ENCODE results near the gene PCBP3. TPM values are rescaled to one million over a fixed set of nuclear protein-coding genes. Genes with fewer than 3 reads are reported as not detected.

Gene PCBP3
- total and polyA plus RNA-seq, 5 experiments from 2014 or later = 0.47 to 2.3 (median 0.95) TPM; not detected in 1

DNA sequence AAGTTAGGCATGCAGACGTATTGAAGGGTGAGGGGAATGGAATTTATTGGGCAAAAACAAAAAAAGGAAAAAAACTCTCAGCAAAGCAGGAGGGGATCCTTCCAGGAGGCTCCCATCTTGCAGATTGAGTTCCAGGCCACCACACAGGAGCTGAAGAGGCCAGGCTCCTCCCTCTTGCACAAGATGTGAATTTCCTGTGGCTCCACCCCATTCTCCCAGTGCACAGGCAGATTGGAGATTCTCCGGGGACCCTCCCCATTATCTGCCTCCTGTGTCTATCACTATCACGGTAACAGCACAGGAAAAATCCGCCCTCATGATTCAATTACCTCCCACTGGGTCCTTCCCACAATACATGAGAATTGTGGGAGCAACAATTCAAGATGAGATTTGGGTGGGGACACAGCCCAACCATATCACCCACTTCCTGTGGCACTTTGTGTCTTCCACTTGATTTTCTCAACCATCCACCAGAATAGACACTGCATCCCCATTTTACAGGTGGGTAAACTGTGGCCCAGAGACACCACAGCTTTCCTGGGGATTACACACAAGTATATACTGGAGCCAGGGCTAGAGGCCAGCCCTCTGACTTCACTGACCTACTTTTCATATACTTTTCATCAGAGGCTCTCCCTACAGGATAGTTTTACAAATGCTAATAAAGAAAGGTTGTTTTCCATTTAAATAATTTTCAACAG is 319.2 kb downstream of the PCBP3 start:
- ATAC-seq (no peak), DNase-seq (no peak)
- POLR2A ChIA-PET = no interaction called here
- peaks cover 0 to 38% (median 11%) of the 10 kb centered on the region in 9 donors for H3K9me3 Mint-ChIP-seq
- H3K27me3 Mint-ChIP-seq = peaks cover 0 to 37% (median 8%) of the 10 kb centered on the region in 5 donors
- H3K27ac Mint-ChIP-seq = no peak overlapping the region
- H3K4me3 Mint-ChIP-seq = no peak overlapping the region
- peaks cover 0 to 9% (median 8%) of the 10 kb centered on the region in 3 donors for H3K36me3 Mint-ChIP-seq
- peaks cover 0 to 4% (median 2%) of the 10 kb centered on the region in 4 donors for H3K4me1 Mint-ChIP-seq

DNA sequence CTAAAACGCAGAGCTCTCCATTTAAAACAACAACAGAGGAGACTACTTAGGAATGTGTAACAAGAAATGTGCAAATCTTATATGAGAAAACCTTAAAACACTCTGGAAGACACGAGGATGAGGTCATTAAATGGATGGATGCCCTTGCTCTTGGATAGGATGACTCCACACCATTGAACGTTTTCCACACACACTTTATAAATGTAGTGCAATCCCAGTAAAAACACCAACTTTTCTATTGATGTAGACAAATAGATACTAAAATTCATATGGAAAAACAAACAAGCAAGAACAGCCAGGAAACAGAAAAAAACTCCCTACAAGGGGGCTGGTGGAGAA is 319.7 kb downstream of the PCBP3 start:
- Mint-ChIP-seq H3K4me3 (no peak overlapping the region), H3K27ac (no peak overlapping the region), H3K27me3 (peaks cover 0 to 32% (median 8%) of the 10 kb centered on the region in 5 donors), H3K36me3 (peaks cover 0 to 9% (median 8%) of the 10 kb centered on the region in 3 donors), H3K9me3 (peaks cover 0 to 38% (median 11%) of the 10 kb centered on the region in 9 donors), H3K4me1 (peaks cover 0 to 2% (median 1%) of the 10 kb centered on the region in 4 donors)
- POLR2A ChIA-PET = no interaction called here
- DNase-seq = no peak
- ATAC-seq = no peak

DNA sequence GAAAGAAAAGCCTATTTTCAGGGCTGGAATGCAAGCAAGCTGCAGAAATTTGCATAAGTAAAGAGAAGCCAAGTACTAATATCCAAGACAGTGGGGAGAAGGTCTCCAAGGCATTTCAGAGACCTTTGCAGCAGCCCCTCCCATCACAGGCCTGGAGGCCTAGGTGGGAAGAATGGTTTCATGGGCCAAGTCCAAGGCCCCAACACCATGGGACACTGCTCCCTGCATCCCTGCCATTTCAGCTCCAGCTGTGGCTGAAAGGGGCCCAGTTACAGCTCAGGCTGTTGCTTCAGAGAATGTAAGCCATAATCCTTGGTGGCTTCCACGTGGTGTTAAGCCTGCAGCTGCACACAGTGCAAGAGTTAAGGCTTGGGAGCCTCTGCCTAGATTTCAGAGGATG is 321.1 kb downstream of the PCBP3 start:
- Mint-ChIP-seq H3K4me1 (peaks cover 0 to 2% (median under 1%) of the 10 kb centered on the region in 4 donors), H3K9me3 (peaks cover 0 to 38% (median 11%) of the 10 kb centered on the region in 9 donors)
- DNase-seq = no peak

DNA sequence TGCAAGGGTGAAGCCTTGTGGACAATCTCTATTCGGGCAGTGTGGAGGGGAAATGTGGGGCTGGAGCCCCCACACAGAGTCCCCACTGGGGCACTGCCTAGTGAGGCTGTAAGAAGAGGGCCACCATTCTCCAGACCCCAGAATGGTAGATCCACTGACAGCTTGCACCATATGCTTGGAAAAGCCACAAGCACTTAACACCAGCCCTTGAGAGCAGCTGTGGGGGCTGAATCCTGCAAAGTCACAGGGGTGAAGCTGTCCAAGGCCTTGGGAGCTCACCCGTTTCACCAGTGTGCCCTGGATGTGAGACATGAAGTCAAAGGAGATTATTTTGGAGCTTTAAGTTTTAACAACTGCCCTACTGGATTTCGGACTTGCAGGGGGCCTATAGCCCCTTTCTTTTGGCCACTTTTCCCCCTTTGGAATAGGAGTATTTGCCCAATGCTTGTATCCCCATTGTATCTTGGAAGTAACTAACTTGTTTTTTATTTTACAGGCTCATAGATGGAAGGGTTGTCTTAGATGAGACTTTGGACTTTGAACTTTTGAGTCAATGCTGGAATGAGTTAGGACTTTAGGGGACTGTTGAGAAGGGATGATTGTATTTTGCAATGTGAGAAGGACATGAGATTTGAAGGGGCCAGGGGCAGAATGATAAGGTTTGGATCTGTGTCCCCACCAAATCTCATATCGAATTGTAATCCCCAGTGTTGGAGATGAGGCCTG is 321.7 kb downstream of the PCBP3 start:
- POLR2A ChIA-PET = no interaction called here
- no peak for DNase-seq
- H3K36me3 Mint-ChIP-seq = peaks cover 0 to 9% (median 8%) of the 10 kb centered on the region in 3 donors
- peaks cover 0 to 28% (median 3%) of the 10 kb centered on the region in 5 donors for H3K27me3 Mint-ChIP-seq
- H3K4me1 Mint-ChIP-seq = peaks cover 0 to 2% (median under 1%) of the 10 kb centered on the region in 4 donors
- peaks cover 0 to 38% (median 11%) of the 10 kb centered on the region in 9 donors for H3K9me3 Mint-ChIP-seq
- no peak overlapping the region for H3K27ac Mint-ChIP-seq
- ATAC-seq = no peak
- H3K4me3 Mint-ChIP-seq = no peak overlapping the region

More for the DNA sequence above, 321.1 kb downstream of the PCBP3 start:
- no peak for ATAC-seq
- H3K4me3 Mint-ChIP-seq = no peak overlapping the region
- H3K27ac Mint-ChIP-seq = no peak overlapping the region
- peaks cover 0 to 22% (median 3%) of the 10 kb centered on the region in 5 donors for H3K27me3 Mint-ChIP-seq
- H3K36me3 Mint-ChIP-seq = peaks cover 0 to 9% (median 8%) of the 10 kb centered on the region in 3 donors
- POLR2A ChIA-PET = no interaction called here

DNA sequence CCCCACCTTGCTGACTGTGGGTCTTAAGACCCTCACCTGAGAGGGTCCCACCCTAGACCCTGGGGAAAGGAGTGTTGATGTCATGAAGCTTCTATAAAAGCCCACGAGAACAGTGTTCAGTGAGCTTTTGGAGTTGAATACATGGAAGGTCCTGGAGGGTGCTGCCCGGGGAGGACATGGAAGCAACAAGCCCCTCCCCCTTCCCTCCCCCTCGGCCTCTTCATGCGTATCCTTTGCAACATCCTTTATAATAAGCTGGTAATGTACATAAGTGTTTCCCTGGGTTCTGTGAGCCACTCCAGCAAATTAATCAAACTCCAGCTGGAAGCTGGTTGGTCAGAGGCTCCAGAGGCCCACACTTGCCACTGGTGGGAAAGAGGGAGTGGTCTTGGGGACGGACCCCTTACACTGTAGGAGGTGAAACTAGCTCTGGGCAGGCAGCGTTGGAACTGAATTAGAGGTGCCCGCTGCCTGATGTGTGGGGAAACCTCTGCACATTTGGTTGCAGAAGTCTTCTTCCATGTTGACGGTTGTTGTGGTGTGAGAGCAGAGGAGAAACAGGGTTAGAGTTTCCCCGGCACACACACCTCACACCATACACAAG is 323.4 kb downstream of the PCBP3 start:
- Mint-ChIP-seq H3K4me1 (peaks cover 0 to 2% (median 0%) of the 10 kb centered on the region in 4 donors), H3K27ac (peak overlapping the region in 1 of 10 donors; percentile 57), H3K36me3 (peaks cover 0 to 8% (median 7%) of the 10 kb centered on the region in 3 donors), H3K27me3 (peaks cover 0 to 15% (median 0%) of the 10 kb centered on the region in 5 donors), H3K9me3 (peaks cover 0 to 25% (median 5%) of the 10 kb centered on the region in 9 donors), H3K4me3 (no peak overlapping the region)
- ATAC-seq = no peak
- POLR2A ChIA-PET = interaction anchor here (0.7 kb wide), 1 partner anchor 139 kb away, joined by 3 read pairs; no protein-coding TSS in a partner anchor
- no peak for DNase-seq

DNA sequence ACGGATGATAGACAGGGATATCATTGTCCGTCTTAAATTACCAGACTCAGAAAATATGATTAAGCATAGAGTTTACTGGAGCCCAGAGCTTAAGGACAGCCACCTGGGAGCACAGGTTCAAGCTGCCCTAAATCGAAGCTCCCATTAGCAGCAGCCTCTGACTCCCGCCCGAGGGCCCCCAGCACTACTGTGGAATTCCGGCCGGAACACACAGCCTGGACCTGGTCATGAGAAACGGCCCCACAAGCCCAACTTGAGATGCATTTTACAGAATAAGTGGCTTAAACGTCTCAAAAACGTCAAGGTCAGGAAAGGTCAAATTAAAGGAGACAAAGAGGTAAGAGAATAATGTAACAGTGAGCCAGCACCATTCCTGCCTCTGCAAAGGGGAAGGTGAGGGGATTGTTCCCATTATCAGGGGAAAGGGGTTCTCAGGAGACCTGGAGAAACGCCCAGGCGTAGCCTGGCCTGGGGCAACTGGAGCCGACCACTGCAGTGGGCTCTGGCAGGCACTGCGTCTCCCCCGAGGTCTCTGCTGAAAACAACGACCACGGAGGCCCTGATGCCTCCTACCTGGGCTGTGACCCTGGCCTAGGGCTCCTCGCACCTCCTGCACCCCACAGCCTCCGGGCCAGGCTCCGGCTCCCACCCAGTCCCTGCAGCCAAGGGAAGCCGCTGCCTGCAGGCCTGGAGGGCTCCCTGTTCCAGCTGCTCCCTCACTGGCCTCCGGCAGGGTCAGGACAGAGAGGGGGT is 326.6 kb downstream of the PCBP3 start:
- POLR2A ChIA-PET = interaction anchor here (1.0 to 2.1 kb wide), 2 partner anchors 129 kb away, joined by 3 to 10 read pairs; no protein-coding TSS in a partner anchor
- peak overlapping the region in 1 of 10 donors; percentile 66 for H3K27ac Mint-ChIP-seq
- H3K36me3 Mint-ChIP-seq = no peaks in the 10 kb centered on the region
- H3K27me3 Mint-ChIP-seq = peaks cover 0 to 17% (median 4%) of the 10 kb centered on the region in 5 donors
- ATAC-seq (no peak), DNase-seq (no peak)
- H3K9me3 Mint-ChIP-seq = peaks cover 0 to 4% (median 0%) of the 10 kb centered on the region in 9 donors
- H3K4me3 Mint-ChIP-seq = no peak overlapping the region
- H3K4me1 Mint-ChIP-seq = peaks cover 2 to 14% (median 9%) of the 10 kb centered on the region in 4 donors

DNA sequence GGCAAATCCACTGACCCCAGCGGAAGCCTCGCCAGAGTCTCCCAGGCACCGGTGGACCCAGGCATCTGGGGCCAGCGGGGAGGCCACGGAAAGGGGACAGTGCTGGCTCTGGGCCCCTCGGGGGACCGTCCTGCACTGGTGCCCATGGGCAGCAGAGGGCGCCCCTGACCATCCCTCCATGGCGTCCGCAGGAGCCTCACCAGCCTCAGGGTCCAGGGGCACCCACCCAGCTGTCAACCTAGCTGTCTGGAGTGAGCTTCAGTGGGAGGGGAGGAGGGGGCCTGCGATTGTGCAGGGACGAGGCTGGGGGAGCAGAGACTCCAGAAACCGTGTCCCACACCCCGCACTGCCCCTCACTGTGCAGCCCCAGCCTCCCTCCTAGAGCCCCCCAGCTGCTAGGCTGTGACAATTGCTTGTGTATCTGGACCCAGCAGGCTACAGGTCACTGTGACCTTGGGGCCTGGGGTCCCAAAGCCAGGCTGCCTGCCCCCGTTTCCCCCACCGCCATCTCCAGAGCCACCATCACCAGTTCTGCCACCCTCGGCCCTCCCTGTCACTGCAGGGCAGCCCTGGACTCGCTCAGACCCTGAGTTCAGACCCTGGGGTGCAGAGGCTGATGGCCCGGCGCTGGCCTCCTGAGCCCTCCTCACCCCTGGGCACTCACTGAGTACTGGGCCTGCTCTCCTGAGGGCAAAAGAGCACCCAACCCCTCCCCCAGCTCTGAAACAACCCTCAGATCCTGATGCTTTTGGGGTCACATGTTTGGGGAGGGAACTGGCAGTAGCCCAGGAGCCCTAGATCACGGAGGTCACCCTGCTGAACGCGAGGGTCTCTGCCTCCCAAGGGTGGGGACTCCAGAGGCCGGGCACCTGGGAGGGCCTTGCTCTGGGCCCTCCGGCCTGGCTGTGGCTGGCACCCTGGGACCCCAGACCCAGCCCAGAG is 327.4 kb downstream of the PCBP3 start:
- Mint-ChIP-seq H3K4me1 (peaks cover 2 to 20% (median 14%) of the 10 kb centered on the region in 4 donors), H3K4me3 (no peak overlapping the region), H3K27ac (no peak overlapping the region), H3K9me3 (peaks cover 0 to under 1% (median 0%) of the 10 kb centered on the region in 9 donors), H3K27me3 (peaks cover 0 to 25% (median 10%) of the 10 kb centered on the region in 5 donors), H3K36me3 (no peaks in the 10 kb centered on the region)
- DNase-seq (peak in 8 of 10 donors; percentile 27 to 58 (median 54)), ATAC-seq (peak; percentile 35 to 43)
- POLR2A ChIA-PET = interaction anchor here (0.6 to 2.1 kb wide), 2 partner anchors 128 to 281 kb away, joined by 5 to 10 read pairs; no protein-coding TSS in a partner anchor

DNA sequence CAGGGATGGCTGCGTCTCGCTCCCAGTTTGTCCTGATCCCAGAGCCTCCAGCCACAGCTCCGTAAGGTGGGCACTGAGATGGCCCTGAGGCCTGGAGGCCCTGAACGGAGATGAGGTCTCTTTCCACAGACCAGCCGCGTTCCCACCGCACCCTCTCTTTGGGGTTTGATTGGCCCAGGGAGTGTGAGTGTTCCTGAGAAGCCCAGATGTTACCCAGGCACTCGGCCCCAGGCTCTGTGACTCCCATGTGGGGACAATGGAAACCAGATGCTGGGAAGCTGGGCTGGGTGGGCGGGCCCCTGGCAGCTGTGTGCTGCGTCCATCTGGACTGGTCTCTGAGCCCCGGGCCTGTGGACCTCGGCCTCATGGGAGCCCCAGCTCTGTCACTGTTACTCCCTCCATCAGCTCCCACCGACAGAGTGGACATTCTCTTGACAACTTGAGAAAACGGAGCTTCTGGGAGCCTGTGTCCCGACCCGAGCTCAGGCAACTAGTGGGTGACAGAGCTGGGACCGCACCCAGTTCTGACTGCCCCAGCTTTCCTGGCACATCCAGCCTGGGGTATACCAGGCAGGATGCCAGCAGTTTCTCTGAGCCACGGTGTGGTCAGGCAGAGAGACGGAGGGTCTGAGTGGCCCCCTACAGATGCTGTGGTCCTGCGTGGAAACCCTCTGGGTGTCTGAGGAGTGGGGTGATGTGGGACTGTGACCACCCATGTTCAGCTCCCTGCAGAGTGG is 328.3 kb downstream of the PCBP3 start:
- POLR2A ChIA-PET = interaction anchor here (0.6 to 2.1 kb wide), 2 partner anchors 127 to 280 kb away, joined by 5 to 10 read pairs; no protein-coding TSS in a partner anchor
- Mint-ChIP-seq H3K36me3 (no peaks in the 10 kb centered on the region), H3K27me3 (peaks cover 0 to 29% (median 11%) of the 10 kb centered on the region in 5 donors), H3K9me3 (no peaks in the 10 kb centered on the region), H3K4me1 (peaks cover 2 to 20% (median 16%) of the 10 kb centered on the region in 4 donors), H3K27ac (no peak overlapping the region), H3K4me3 (peak overlapping the region in 1 of 10 donors; percentile 88)
- DNase-seq (no peak), ATAC-seq (no peak)

DNA sequence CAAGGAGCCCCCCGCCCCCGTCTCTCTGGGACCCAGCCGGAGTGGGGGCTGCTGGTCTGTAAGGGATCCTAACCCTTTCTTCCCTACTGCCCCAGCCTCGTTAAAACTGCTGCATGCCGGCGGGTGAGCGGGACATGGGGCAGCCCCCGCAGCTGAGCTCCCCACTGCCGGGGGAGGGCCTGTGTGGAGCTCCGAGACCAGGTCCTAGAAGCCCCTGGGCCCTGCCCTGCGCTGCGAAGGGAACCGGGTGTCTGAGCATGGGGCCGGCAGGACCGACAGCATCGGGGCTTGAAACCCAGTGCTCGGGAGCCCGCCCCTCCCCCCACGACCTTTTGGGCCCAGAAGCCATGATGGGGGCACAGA is 328.8 kb downstream of the PCBP3 start:
- POLR2A ChIA-PET = interaction anchor here (2.1 kb wide), 1 partner anchor 127 kb away, joined by 10 read pairs; no protein-coding TSS in a partner anchor
- H3K4me1 Mint-ChIP-seq = peaks cover 2 to 20% (median 16%) of the 10 kb centered on the region in 4 donors
- H3K9me3 Mint-ChIP-seq = no peaks in the 10 kb centered on the region
- ATAC-seq = no peak
- H3K4me3 Mint-ChIP-seq = peak overlapping the region in 2 of 10 donors; percentile 27 to 88
- H3K36me3 Mint-ChIP-seq = no peaks in the 10 kb centered on the region
- H3K27me3 Mint-ChIP-seq = peaks cover 0 to 29% (median 11%) of the 10 kb centered on the region in 5 donors
- DNase-seq = no peak
- no peak overlapping the region for H3K27ac Mint-ChIP-seq

DNA sequence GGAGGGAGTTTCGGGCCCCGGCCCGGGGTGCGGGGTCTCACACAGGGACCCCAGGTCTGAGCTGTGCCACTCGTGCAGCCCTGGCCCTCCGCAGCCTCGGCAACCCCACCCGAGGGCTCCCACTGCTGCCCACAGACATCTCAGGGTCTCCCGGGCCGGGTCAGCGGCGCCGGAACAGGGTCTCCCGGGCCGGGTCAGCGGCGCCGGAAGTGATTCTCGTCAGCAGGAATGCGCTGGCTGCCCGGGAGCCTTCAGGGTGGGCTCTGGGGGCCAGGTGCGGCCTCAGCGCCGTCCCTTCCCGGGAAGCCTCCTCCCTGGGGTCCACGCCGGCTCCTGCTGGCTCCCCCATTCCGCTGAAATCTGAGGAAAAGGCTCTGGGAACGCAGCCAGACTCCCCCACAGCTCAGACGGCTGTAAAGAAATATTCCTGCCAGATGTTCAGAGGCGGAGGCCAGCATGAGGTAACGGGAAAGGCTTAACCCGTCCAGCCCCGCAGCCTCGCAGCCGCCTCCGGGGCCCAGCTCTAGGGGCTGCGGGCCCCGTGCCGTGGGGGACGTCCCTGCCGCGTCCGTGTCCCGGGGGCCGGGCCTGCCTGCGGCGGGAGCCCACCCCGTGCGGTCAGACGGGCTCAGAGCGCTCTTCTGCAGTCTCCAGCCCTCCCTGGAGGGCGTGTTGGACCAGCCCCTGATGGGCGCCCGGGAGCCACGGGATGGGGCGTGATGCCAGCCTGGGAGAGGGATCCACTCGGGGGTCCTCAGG is 329.4 kb downstream of the PCBP3 start:
- H3K27me3 Mint-ChIP-seq = peaks cover 0 to 29% (median 11%) of the 10 kb centered on the region in 5 donors
- H3K36me3 Mint-ChIP-seq = no peaks in the 10 kb centered on the region
- H3K4me3 Mint-ChIP-seq = peak overlapping the region; percentile 28 to 93 (median 71)
- peaks cover 2 to 20% (median 16%) of the 10 kb centered on the region in 4 donors for H3K4me1 Mint-ChIP-seq
- H3K27ac Mint-ChIP-seq = peak overlapping the region in 2 of 10 donors; percentile 83 to 96
- DNase-seq (peak in 1 of 10 donors; percentile 23), ATAC-seq (peak; percentile 3 to 13)
- no peaks in the 10 kb centered on the region for H3K9me3 Mint-ChIP-seq
- POLR2A ChIA-PET = interaction anchor here (0.7 to 1.2 kb wide), 5 partner anchors 125 to 258 kb away, joined by 3 to 7 read pairs (median 3); partner anchors contain the start of gene COL6A2

Data from naive thymus-derived CD8-positive, alpha-beta T cell (primary cell).